ENCODE measurements around the gene MED10. TPM values are rescaled to one million over a fixed set of nuclear protein-coding genes. Genes with fewer than 3 reads are reported as not detected.

MED10 gene
- total RNA-seq, 1 experiment from 2014 or later = 81.8 TPM

DNA sequence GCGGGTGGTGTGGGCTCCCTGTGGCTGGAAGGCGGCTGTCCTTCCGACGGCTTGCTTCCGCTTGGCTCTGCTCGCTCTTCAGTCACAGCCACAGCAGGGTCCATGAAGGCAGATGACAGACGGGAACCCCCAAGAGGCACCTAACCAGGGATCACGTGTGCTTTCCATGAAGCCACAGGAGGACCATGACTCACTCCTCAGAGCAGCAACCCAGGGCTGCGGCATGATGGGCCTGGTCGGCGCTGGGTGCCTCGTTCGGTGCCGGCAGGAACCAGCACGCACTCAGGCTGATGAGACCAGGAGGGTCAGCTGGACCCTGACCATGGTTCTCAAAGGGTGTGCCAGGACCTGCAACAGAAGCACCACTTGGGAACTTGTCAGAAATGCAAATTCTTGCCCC is 32.8 kb upstream of the MED10 start:
- no peaks in the 10 kb centered on the region for H3F3A ChIP-seq (ENCODE audit: insufficient read depth, low read depth)
- H3K27me3 ChIP-seq (ENCODE audit: insufficient read depth, low read depth) = peaks cover 42% of the 10 kb centered on the region
- no peaks in the 10 kb centered on the region for H3K9me2 ChIP-seq (ENCODE audit: insufficient read depth)
- H2AFZ ChIP-seq = no peak overlapping the region
- ChIA-PET CTCF (no interaction called here), POLR2A (ENCODE audit: unreplicated experiment) (no interaction called here)
- no peak overlapping the region for H3K27ac ChIP-seq
- intact Hi-C loops (cut with micrococcal nuclease; ENCODE audit: unreplicated experiment) = no loop called here
- H3K4me1 ChIP-seq (replicated peaks; ENCODE audit: insufficient read depth) = peaks cover 23% of the 10 kb centered on the region
- H3K4me2 ChIP-seq = no peak overlapping the region
- TF ChIP-seq, protein P1, sequence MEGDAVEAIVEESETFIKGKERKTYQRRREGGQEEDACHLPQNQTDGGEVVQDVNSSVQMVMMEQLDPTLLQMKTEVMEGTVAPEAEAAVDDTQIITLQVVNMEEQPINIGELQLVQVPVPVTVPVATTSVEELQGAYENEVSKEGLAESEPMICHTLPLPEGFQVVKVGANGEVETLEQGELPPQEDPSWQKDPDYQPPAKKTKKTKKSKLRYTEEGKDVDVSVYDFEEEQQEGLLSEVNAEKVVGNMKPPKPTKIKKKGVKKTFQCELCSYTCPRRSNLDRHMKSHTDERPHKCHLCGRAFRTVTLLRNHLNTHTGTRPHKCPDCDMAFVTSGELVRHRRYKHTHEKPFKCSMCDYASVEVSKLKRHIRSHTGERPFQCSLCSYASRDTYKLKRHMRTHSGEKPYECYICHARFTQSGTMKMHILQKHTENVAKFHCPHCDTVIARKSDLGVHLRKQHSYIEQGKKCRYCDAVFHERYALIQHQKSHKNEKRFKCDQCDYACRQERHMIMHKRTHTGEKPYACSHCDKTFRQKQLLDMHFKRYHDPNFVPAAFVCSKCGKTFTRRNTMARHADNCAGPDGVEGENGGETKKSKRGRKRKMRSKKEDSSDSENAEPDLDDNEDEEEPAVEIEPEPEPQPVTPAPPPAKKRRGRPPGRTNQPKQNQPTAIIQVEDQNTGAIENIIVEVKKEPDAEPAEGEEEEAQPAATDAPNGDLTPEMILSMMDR (conservative IDR thresholded peaks at IDR 0.05) = no peak
- no peak for TF ChIP-seq EZH2 (IDR thresholded peaks at IDR 0.05; ENCODE audit: low read depth)
- DNase-seq = no peak
- H3K79me2 ChIP-seq (ENCODE audit: low read depth) = no peaks in the 10 kb centered on the region
- no peak overlapping the region for H3K4me3 ChIP-seq
- no peaks in the 10 kb centered on the region for H3K9me3 ChIP-seq (ENCODE audit: insufficient read depth, low read depth)
- H4K20me1 ChIP-seq (ENCODE audit: insufficient read depth) = no peaks in the 10 kb centered on the region
- H3K36me3 ChIP-seq (ENCODE audit: low read depth) = no peaks in the 10 kb centered on the region
- BruUV-seq (replicated peaks) = no TSS peak

DNA sequence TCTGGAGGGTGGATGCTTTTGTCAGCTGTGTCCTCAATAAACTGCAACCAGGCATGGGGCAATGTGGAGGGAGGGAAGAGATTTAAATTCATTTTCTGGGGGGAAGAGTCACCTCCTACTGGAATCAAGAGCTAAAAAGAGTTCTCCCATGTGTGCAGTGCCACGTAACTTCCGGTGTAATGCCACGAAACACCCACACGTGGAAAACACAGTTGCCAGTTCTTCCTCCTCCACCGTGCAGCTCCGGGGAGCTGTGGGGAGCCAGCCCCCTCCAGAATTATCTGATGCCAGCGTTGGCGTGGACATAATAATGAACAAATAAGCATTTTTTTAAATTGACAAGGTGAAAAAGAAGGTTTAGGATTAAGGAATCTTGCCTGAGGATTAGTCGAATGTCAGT is 32.1 kb upstream of the MED10 start:
- Histone ChIP-seq H3K9me3 (ENCODE audit: insufficient read depth, low read depth) (no peaks in the 10 kb centered on the region), H3K4me1 (replicated peaks; ENCODE audit: insufficient read depth) (peaks cover 23% of the 10 kb centered on the region), H3K27me3 (ENCODE audit: insufficient read depth, low read depth) (peaks cover 42% of the 10 kb centered on the region), H3F3A (ENCODE audit: insufficient read depth, low read depth) (no peaks in the 10 kb centered on the region), H3K9me2 (ENCODE audit: insufficient read depth) (no peaks in the 10 kb centered on the region), H3K36me3 (ENCODE audit: low read depth) (no peaks in the 10 kb centered on the region), H3K79me2 (ENCODE audit: low read depth) (no peaks in the 10 kb centered on the region), H3K4me2 (no peak overlapping the region), H4K20me1 (ENCODE audit: insufficient read depth) (no peaks in the 10 kb centered on the region), H3K27ac (no peak overlapping the region), H2AFZ (no peak overlapping the region), H3K4me3 (no peak overlapping the region)
- intact Hi-C loops (cut with micrococcal nuclease; ENCODE audit: unreplicated experiment) = no loop called here
- ChIA-PET POLR2A (ENCODE audit: unreplicated experiment) (no interaction called here), CTCF (no interaction called here)
- TF ChIP-seq, protein P1 (conservative IDR thresholded peaks at IDR 0.05) = no peak
- TF ChIP-seq EZH2 (IDR thresholded peaks at IDR 0.05; ENCODE audit: low read depth) = no peak
- no peak for DNase-seq
- BruUV-seq (replicated peaks) = no TSS peak

DNA sequence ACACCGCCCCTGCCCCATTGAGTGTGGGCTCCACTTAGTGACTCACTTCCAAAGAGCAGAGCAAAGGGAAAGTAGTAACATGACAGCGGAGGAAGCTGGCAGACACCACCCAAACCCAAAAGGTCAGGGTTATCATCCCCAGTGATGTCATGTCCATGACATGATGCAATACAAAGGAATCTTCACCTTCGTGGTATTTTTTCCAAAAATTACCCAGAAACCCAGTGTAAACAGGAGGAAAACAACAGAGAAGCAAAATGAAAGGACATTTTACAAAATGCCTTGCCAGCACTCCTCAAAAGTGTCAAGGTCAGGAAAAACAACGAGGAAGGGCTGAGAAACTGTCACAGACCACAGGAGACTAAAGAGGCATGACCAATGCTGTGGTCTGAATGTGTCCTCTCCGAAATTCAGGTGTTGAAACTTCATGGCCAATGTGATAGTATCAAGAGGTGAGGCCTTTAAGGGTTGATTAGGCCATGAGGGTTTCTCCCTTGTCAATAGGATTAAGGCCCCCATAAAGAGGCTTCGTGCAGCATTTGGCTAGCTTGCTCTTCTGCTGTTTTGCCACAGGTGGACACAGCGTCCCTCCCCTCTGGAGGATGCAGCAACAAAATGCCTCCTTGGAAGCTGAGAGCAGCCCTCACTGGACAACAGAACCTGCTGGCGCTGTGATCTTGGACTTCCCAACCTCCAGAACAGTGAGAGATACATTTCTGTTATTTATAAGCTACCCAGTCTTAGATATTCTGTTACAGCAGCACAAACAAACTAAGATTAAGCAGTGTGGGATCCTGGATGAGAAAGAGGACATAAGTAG is 30.5 kb upstream of the MED10 start:
- ChIA-PET CTCF (no interaction called here), POLR2A (ENCODE audit: unreplicated experiment) (no interaction called here)
- intact Hi-C loops (cut with micrococcal nuclease; ENCODE audit: unreplicated experiment) = no loop called here
- Histone ChIP-seq H3K9me3 (ENCODE audit: insufficient read depth, low read depth) (no peaks in the 10 kb centered on the region), H3F3A (ENCODE audit: insufficient read depth, low read depth) (no peaks in the 10 kb centered on the region), H2AFZ (peak overlapping the region; percentile 15; the same call in 1 of the 2 replicates), H3K9me2 (ENCODE audit: insufficient read depth) (no peaks in the 10 kb centered on the region), H3K27me3 (ENCODE audit: insufficient read depth, low read depth) (peaks cover 30% of the 10 kb centered on the region), H4K20me1 (ENCODE audit: insufficient read depth) (no peaks in the 10 kb centered on the region), H3K4me2 (peak overlapping the region; percentile 40), H3K36me3 (ENCODE audit: low read depth) (no peaks in the 10 kb centered on the region), H3K27ac (peak overlapping the region; percentile 27), H3K4me3 (no peak overlapping the region), H3K79me2 (ENCODE audit: low read depth) (no peaks in the 10 kb centered on the region), H3K4me1 (replicated peaks; ENCODE audit: insufficient read depth) (peaks cover 23% of the 10 kb centered on the region)
- no TSS peak for BruUV-seq (replicated peaks)
- no peak for TF ChIP-seq EZH2 (IDR thresholded peaks at IDR 0.05; ENCODE audit: low read depth)
- TF ChIP-seq, protein P1 (conservative IDR thresholded peaks at IDR 0.05) = no peak
- DNase-seq = no peak

All from PC-9 (cell line).